WI38 (cell line): ENCODE data around the gene HPGD.

ENCODE experiments used
- H3K4me3 ChIP-seq: 2 replicates; pipeline ENCODE4 v1.5.1; 2011; ENCODE audit warnings: low read depth, mild to moderate bottlenecking, control low read depth, low read length
- CTCF ChIP-seq: IDR thresholded peaks from 2 replicates; pipeline ENCODE4 v1.5.1; 2012; ENCODE audit warnings: low read depth, mild to moderate bottlenecking, control low read depth, low read length

The HPGD gene

GRCh38 chr4:174517502-174518445 lies 4.5 kb downstream of the HPGD start:
- TF ChIP-seq CTCF, result no peak

GRCh38 chr4:174516794-174517193 lies 5.5 kb downstream of the HPGD start:
- no peak for TF ChIP-seq CTCF
- no peak overlapping the region for H3K4me3 ChIP-seq

More at GRCh38 chr4:174517502-174518445, 4.5 kb downstream of the HPGD start:
- no peak overlapping the region for H3K4me3 ChIP-seq

GRCh38 chr4:174516345-174516744 lies 5.9 kb downstream of the HPGD start:
- TF ChIP-seq CTCF, result no peak
- H3K4me3 ChIP-seq, result no peak overlapping the region

GRCh38 chr4:174512745-174513144 lies 9.5 kb downstream of the HPGD start:
- TF ChIP-seq CTCF, result no peak
- no peak overlapping the region for H3K4me3 ChIP-seq

- no peak for TF ChIP-seq CTCF
- H3K4me3 ChIP-seq, result no peak overlapping the region
These were observed 16.4 kb downstream of the HPGD start for GRCh38 chr4:174505892-174506291.

- H3K4me3 ChIP-seq, result no peak overlapping the region
- no peak for TF ChIP-seq CTCF
These were observed 17.3 kb downstream of the HPGD start for GRCh38 chr4:174505007-174505406.

GRCh38 chr4:174503079-174503715 lies 19.1 kb downstream of the HPGD start:
- H3K4me3 ChIP-seq, result no peak overlapping the region
- TF ChIP-seq CTCF, result no peak
